ENCODE results near the gene RSBN1L. TPM values are rescaled to one million over a fixed set of nuclear protein-coding genes. Genes with fewer than 3 reads are reported as not detected.
"Not testable (repeated sequence)": the region's sequence is repeated elsewhere in the genome, so short reads cannot be mapped to it uniquely, and the experiment has no call there.

The RSBN1L gene
- total RNA-seq, result 10 to 100 TPM; 20.8 to 22.5 TPM
- long read RNA-seq, full-length matches to known transcripts, result 8 of 31 reads
- long read RNA-seq, partial matches to known transcripts, result 21 of 31 reads
- long read RNA-seq, other reads (novel, unspliced or antisense), result 2 of 31 reads

GRCh38 chr7:77696057-77696642 is at the start of gene RSBN1L:
RSBN1L (plus strand) TSS chr7:77696459; CDS start chr7:77696470, 11 bp downstream.
- intact Hi-C loops (cut with DNase I, micrococcal nuclease), result no loop called here
- ATAC-seq (peak; percentile 91), DNase-seq (peak; percentile 98 to 99)

- intact Hi-C loops (cut with DNase I, micrococcal nuclease), result no loop called here
- ATAC-seq, result no peak
- DNase-seq, result no peak
These were observed 47.4 kb upstream of the RSBN1L start for GRCh38 chr7:77648742-77649338.

GRCh38 chr7:77649716-77650349 is 46.4 kb upstream of the RSBN1L start:
- DNase-seq (no peak), ATAC-seq (no peak)
- intact Hi-C loops (cut with DNase I, micrococcal nuclease), result no loop called here

- ATAC-seq (no peak), DNase-seq (no peak)
These were observed 44.6 kb upstream of the RSBN1L start for GRCh38 chr7:77651575-77652162.

GRCh38 chr7:77652826-77653225 is 43.4 kb upstream of the RSBN1L start:
- intact Hi-C loops (cut with DNase I, micrococcal nuclease); ATAC-seq; DNase-seq: not testable (repeated sequence)

More at GRCh38 chr7:77651575-77652162, 44.6 kb upstream of the RSBN1L start:
- intact Hi-C loops (cut with DNase I, micrococcal nuclease), result no loop called here

- ATAC-seq (peak; percentile 56), DNase-seq (no peak)
- intact Hi-C loops (cut with DNase I, micrococcal nuclease), result no loop called here
These were observed 42.7 kb upstream of the RSBN1L start for GRCh38 chr7:77653572-77653971.

- ATAC-seq (peak; percentile 69), DNase-seq (no peak)
These were observed 40.9 kb upstream of the RSBN1L start for GRCh38 chr7:77655356-77655755.

GRCh38 chr7:77655836-77656455 is 40.3 kb upstream of the RSBN1L start:
- DNase-seq (peak; percentile 45 to 72), ATAC-seq (peak; percentile 79)
- intact Hi-C loops (cut with DNase I, micrococcal nuclease), result loop anchor here in 1 of 2 donors (5.0 kb wide), 2 partner anchors 101 to 276 kb away; no protein-coding TSS in a partner anchor

More at GRCh38 chr7:77655356-77655755, 40.9 kb upstream of the RSBN1L start:
- intact Hi-C loops (cut with DNase I, micrococcal nuclease), result loop anchor here in 1 of 2 donors (5.0 kb wide), 2 partner anchors 102 to 277 kb away; no protein-coding TSS in a partner anchor

- DNase-seq (no peak), ATAC-seq (peak; percentile 37)
- intact Hi-C loops (cut with DNase I, micrococcal nuclease), result loop anchor here in 1 of 2 donors (5.0 kb wide), 2 partner anchors 100 to 275 kb away; no protein-coding TSS in a partner anchor
These were observed 38.6 kb upstream of the RSBN1L start for GRCh38 chr7:77657427-77658224.

GRCh38 chr7:77658928-77659327 is 37.3 kb upstream of the RSBN1L start:
- DNase-seq, result no peak
- no peak for ATAC-seq
- intact Hi-C loops (cut with DNase I, micrococcal nuclease), result loop anchor here in 1 of 2 donors (5.0 kb wide), 2 partner anchors 98 to 273 kb away; no protein-coding TSS in a partner anchor

- ATAC-seq, result no peak
- no peak for DNase-seq
- intact Hi-C loops (cut with DNase I, micrococcal nuclease), result no loop called here
These were observed 34.4 kb upstream of the RSBN1L start for GRCh38 chr7:77661816-77662215.

GRCh38 chr7:77662869-77663268 is 33.4 kb upstream of the RSBN1L start:
- DNase-seq, result no peak
- no peak for ATAC-seq
- intact Hi-C loops (cut with DNase I, micrococcal nuclease), result no loop called here

- intact Hi-C loops (cut with DNase I, micrococcal nuclease), result loop anchor here in 1 of 2 donors (5.0 kb wide), 1 partner anchor 133 kb away; the partner anchor contains the start of genes PHTF2 and TMEM60
These were observed 31.5 kb upstream of the RSBN1L start for GRCh38 chr7:77664715-77665114.

GRCh38 chr7:77665161-77665560 is 31.1 kb upstream of the RSBN1L start:
- intact Hi-C loops (cut with DNase I, micrococcal nuclease), result loop anchor here in 1 of 2 donors (5.0 kb wide), 1 partner anchor 132 kb away; the partner anchor contains the start of genes PHTF2 and TMEM60
- ATAC-seq (no peak), DNase-seq (no peak)

More at GRCh38 chr7:77664715-77665114, 31.5 kb upstream of the RSBN1L start:
- DNase-seq (no peak), ATAC-seq (no peak)

GRCh38 chr7:77667459-77668086 is 28.7 kb upstream of the RSBN1L start:
- DNase-seq (no peak), ATAC-seq (peak; percentile 92)
- intact Hi-C loops (cut with DNase I, micrococcal nuclease), result loop anchor here in 1 of 2 donors (5.0 kb wide), 1 partner anchor 130 kb away; the partner anchor contains the start of genes PHTF2 and TMEM60

- ATAC-seq, result peak; percentile 78
- DNase-seq, result peak; percentile 66 to 71
- intact Hi-C loops (cut with DNase I, micrococcal nuclease), result no loop called here
These were observed 21.4 kb upstream of the RSBN1L start for GRCh38 chr7:77674878-77675277.

- intact Hi-C loops (cut with DNase I, micrococcal nuclease), result no loop called here
- ATAC-seq, result peak; percentile 88
- DNase-seq, result no peak
These were observed 16.7 kb upstream of the RSBN1L start for GRCh38 chr7:77679608-77680007.

Measured in left colon (tissue), 2 donors.